ENCODE data around the gene MESP1.
A peak's percentile ranks its signal among the peaks of the same experiment; 100 is the strongest.

The MESP1 gene

DNA sequence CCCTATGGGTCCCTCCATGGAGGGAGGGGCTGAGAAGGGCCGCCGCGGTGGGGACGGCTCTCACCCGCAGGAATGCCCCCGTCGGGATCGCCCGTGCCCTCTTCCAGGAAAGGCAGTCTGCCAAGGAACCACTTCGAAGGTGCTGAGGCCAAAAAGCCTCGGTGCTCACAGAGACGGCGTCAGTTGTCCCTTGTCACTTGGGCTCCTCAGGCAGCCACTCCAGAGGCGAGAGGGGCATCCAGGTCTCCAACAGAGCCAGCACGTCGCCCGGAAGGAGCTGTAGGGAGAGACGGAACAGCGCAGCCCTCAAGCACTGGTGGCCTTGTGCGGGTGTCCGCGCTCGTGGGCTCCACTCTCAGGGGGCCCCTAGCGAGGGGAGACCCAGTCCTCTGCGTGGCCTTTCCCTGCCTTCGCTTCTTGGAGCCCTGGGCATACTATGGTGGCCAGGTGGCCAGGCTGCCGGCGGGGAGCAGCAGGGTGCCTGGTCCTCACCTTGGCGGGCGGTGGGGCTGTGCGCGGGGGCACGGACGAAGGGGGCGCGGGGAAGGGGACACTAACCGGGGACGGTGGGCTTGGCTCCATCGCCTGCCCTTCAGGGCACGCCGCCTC lies 994 bp downstream of the MESP1 start:
- TF ChIP-seq, protein P1, sequence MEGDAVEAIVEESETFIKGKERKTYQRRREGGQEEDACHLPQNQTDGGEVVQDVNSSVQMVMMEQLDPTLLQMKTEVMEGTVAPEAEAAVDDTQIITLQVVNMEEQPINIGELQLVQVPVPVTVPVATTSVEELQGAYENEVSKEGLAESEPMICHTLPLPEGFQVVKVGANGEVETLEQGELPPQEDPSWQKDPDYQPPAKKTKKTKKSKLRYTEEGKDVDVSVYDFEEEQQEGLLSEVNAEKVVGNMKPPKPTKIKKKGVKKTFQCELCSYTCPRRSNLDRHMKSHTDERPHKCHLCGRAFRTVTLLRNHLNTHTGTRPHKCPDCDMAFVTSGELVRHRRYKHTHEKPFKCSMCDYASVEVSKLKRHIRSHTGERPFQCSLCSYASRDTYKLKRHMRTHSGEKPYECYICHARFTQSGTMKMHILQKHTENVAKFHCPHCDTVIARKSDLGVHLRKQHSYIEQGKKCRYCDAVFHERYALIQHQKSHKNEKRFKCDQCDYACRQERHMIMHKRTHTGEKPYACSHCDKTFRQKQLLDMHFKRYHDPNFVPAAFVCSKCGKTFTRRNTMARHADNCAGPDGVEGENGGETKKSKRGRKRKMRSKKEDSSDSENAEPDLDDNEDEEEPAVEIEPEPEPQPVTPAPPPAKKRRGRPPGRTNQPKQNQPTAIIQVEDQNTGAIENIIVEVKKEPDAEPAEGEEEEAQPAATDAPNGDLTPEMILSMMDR (IDR thresholded peaks at IDR 0.05; ENCODE audit: insufficient read depth, low read length, missing control alignments): no peak
- ChIA-PET POLR2A (interaction anchor here (0.6 kb wide), 1 partner anchor 327 kb away, joined by 4 read pairs; no protein-coding TSS in a partner anchor), CTCF (interaction anchor here (1.0 to 30.0 kb wide), 14 partner anchors 8 to 139 kb away, joined by 3 to 842 read pairs (median 4); no protein-coding TSS in a partner anchor)
- H3K4me3 ChIP-seq (ENCODE audit: low read depth, low read length): peak overlapping the region; percentile 61
- no peak for DNase-seq (ENCODE audit: low read depth, low spot score)

DNA sequence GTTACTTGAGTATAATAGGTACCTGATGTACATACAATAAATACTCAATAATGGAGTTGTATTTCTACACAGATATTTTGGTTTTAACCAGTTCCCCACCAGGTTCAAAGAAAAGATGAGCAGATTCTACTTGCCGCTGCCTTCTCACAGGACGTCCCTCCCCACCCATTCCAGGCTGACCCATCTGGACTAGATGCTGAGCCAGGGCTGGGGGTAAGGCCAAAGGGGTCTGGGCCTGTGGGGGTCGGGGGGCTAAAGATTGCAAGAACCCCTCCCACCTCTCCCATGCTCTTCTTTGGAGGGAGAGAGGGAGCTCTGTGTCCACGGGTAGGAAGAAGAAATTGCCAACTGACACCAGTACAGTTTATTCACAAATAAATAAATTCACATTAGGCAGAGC lies 1.5 kb downstream of the MESP1 start:
- POLR2A ChIA-PET: no interaction called here
- TF ChIP-seq, protein P1 (IDR thresholded peaks at IDR 0.05; ENCODE audit: insufficient read depth, low read length, missing control alignments): no peak
- no peak overlapping the region for H3K4me3 ChIP-seq (ENCODE audit: low read depth, low read length)

DNA sequence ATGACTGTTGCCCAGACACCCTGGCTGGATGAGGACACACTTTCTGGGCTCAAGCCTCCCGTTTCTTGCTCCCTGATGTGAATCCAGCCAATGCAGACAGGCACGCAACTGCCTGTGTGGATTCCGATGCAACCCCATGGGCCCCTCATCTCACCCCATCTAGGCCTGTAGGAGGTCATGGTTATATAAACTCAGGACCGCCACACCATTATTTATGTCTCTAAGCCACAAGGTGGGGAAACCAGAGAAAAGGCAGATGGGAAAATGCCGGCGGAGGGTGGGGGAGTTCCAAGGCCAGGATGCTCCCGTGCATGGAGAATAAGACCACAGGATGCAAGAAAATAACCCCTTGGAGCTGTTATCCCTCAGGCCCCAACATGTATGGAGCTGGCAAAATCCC lies 2.0 kb downstream of the MESP1 start:
- ChIA-PET CTCF (interaction anchor here (1.8 to 30.0 kb wide), 5 partner anchors 8 to 140 kb away, joined by 7 to 842 read pairs (median 50); no protein-coding TSS in a partner anchor), POLR2A (no interaction called here)
- no peak for DNase-seq (ENCODE audit: low read depth, low spot score)
- TF ChIP-seq, protein P1 (IDR thresholded peaks at IDR 0.05; ENCODE audit: insufficient read depth, low read length, missing control alignments): no peak
- H3K4me3 ChIP-seq (ENCODE audit: low read depth, low read length): no peak overlapping the region

More for the DNA sequence above, 1.5 kb downstream of the MESP1 start:
- DNase-seq (ENCODE audit: low read depth, low spot score): no peak
- CTCF ChIA-PET: interaction anchor here (1.0 to 30.0 kb wide), 10 partner anchors 7 to 139 kb away, joined by 4 to 842 read pairs (median 6); no protein-coding TSS in a partner anchor

DNA sequence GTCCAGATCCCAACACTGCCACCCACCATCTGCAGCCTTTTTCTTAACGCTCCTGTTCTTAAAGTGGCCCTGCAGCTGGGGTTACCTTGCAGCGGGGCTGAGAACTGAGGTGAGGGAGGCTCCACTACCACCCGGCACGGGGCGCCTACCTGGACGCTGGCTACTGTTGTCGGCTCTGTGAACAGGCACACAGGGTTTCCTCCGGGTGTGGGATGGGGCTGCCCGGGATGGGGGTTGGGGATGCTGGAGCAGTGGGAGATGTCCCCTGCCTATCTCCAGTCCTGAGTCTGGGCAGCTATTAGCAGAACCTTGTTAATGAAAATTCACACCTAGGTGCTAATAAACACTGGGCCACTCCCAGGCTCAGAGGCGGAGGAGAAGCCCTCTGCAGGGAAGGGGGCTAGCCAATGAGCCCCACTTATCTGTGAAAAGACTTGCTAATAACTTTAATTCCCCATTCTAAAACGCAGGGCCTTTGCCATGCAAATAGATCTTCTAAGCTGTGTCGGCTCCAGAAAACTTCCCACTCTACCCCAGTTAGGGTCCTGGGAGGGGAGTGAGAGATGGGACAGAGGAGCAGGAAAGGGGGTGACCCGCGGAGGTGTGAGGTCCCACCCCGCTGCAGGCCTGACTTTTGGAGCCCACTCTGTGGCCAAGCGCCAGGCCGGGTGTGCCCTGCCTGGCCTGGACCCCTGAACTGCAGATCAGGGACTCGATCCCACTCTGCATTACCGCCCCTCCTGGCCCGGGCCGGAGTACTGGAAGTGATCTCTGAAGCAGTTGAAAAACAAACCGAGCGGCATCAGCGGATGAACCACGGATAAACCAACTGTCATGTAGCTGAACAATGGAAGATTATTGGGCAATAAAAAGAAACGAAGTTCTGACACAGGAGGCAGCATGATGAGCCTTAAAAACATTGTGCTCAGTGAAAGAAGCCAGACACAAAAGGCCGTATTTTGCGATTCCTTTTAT lies 3.1 kb downstream of the MESP1 start:
- no peak for DNase-seq (ENCODE audit: low read depth, low spot score)
- TF ChIP-seq, protein P1 (IDR thresholded peaks at IDR 0.05; ENCODE audit: insufficient read depth, low read length, missing control alignments): no peak
- ChIA-PET POLR2A (no interaction called here), CTCF (interaction anchor here (3.0 to 30.0 kb wide), 4 partner anchors 7 to 141 kb away, joined by 28 to 842 read pairs (median 68); no protein-coding TSS in a partner anchor)
- H3K4me3 ChIP-seq (ENCODE audit: low read depth, low read length): no peak overlapping the region

DNA sequence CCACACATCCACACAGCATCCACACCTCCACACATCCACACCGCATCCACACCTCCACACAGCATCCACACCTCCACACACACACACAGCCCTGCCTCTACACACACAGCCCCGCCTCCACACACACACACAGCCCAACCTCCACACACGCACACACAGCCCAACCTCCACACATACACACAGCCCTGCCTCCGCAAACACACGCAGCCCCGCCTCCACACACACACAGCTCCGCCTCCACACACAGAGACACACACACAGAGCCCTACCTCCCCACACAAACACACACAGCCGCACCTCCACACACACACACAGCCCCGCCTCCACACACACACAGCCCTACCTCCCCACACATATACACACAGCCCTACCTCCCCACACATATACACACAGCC lies 4.7 kb downstream of the MESP1 start:
- TF ChIP-seq, protein P1 (IDR thresholded peaks at IDR 0.05; ENCODE audit: insufficient read depth, low read length, missing control alignments): no peak
- CTCF ChIA-PET: interaction anchor here (30.0 kb wide), 1 partner anchor 129 kb away, joined by 842 read pairs; no protein-coding TSS in a partner anchor
- no peak overlapping the region for H3K4me3 ChIP-seq (ENCODE audit: low read depth, low read length)

More for the DNA sequence above, 4.7 kb downstream of the MESP1 start:
- POLR2A ChIA-PET: no interaction called here
- DNase-seq (ENCODE audit: low read depth, low spot score): no peak

Data from AG04449 (cell line).